Cardiac muscle cell (in vitro differentiated cells and primary cell): ENCODE results near the gene BRI3. TPM values are rescaled to one million over a fixed set of nuclear protein-coding genes. Genes with fewer than 3 reads are reported as not detected.
A peak's percentile ranks its signal among the peaks of the same experiment; 100 is the strongest.

Experiments used
- DNase-seq, 2 donors: peaks; one replicate each; pipeline versions ENCODE4 v3.0.0 to v3.0.0-alpha.2; 2010 to 2017; ENCODE audit warnings: low read depth in 1 of 2, low spot score in 1 of 2
- H3K27ac ChIP-seq: fragments of 200-600 bp; sonication (generic); 2 replicates; pipeline ENCODE4 v1.5.1; 2016
- H3K27me3 ChIP-seq: fragments of 200-600 bp; sonication (generic); 2 replicates; pipeline ENCODE4 v1.6.0; 2016; ENCODE audit warnings: control low read depth
- H3K36me3 ChIP-seq: fragments of 200-600 bp; sonication (generic); 2 replicates; pipeline ENCODE4 v1.5.1; 2016; ENCODE audit warnings: control low read depth
- H3K4me1 ChIP-seq: fragments of 200-600 bp; sonication (generic); 2 replicates; pipeline ENCODE4 v1.8.1; 2017; ENCODE audit warnings: low read depth, mild to moderate bottlenecking, mixed run types
- H3K4me3 ChIP-seq: fragments of 200-600 bp; sonication (generic); 2 replicates; pipeline ENCODE4 v1.5.1; 2016; ENCODE audit warnings: mild to moderate bottlenecking
- H3K9me3 ChIP-seq: fragments of 200-600 bp; sonication (generic); 2 replicates; pipeline ENCODE4 v1.5.1; 2017; ENCODE audit warnings: low read depth, mild to moderate bottlenecking, control low read depth
- polyA plus RNA-seq: library from polyadenylated mRNA; unstranded; fragments of >200 nt; fragmentation: Nextera tagmentation; extraction: Ambion mirVana; gene quantifications from 2 replicates; pipeline ENCODE4 v1.2.1, GENCODE V29; 2016
- total RNA-seq: library from RNA; depleted of rRNA; stranded (reverse); fragments of >200 nt; gene quantifications from 2 replicates; pipeline ENCODE4 v1.2.3, GENCODE V29; 2016
- TF ChIP-seq, protein P1 (sequence below): IDR thresholded peaks from 2 replicates; pipeline ENCODE4 v1.5.1; 2012; ENCODE audit warnings: low read depth, mild to moderate bottlenecking, low read length

The BRI3 gene
- total and polyA plus RNA-seq, 2 experiments from 2014 or later, result 23.0 to 50.8 TPM

DNA sequence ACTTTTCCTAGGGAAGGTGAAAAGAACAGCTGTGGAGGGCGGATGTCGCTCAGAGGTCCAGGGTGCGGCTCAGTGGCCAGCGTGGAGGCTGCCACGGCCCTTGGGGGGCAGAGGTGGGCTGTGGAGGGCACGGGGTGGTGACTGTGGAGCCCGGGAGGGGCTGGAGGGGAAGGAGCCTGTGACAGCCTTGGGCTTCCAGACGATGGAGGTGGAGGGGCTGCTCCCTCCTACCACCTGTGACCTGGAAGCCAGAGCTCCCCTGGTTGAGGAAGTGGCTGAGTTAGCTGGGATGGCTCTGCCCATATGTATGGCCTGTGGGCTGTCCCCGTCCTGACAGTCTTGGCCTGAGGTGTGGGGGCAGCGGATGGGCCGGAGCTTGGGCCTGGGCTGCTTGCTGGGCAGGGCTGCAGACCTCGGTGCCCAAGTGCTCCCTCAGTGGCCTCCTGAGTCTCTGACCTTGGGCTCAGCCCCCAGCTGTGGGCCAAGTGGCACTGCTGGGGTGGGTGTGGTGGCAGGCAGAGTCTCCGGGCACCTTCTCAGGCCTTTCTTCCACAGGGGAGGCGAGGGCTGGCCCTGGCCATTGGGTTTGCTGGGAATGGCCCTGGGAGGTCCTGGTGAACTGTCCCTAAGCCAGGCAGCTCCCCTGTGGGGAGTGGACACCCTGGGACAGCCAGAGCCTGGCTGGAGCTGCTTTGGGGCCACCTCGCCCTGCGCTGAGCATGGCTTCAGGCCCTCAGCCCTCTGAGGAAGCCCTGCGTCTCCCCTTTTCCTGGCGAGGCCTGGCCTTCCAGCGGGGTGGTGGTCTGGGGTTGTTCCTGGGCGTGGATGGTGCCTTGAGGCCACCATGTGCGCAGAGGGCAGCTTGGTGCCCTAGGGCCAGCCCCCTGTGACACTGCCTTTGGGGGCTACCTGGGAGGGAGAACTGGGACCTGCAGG lies 3.9 kb downstream of the BRI3 start:
- no peak overlapping the region for H3K4me3 ChIP-seq

DNA sequence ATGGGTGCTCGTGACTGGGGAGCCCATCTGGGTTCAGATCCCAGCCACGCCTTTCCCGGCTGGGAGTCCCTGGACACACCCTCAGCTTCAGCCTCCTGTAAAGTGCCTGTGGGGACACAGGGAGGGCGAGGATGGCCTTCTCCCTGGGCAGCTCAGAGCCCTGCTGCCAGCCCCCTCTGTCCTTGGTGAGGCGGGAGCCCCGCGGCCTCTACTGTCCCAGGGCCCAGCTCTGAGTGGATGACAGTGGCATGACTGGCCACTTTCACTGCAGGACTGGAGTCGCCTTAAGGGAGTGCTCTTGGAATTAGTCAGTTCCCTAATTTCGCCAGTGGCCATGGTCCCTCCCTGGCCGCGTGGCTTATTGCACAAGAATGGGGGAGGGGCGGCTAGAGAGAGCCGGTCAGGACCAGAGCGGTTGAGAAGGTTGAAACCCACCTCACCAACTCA lies 4.6 kb downstream of the BRI3 start:
- no peaks in the 10 kb centered on the region for H3K36me3 ChIP-seq
- H3K4me1 ChIP-seq, result peaks cover 39% of the 10 kb centered on the region
- H3K4me3 ChIP-seq, result no peak overlapping the region
- no peaks in the 10 kb centered on the region for H3K27me3 ChIP-seq
- H3K27ac ChIP-seq, result peak overlapping the region; percentile 75
- DNase-seq, result peak in 1 of 2 donors; percentile 46
- H3K9me3 ChIP-seq, result no peaks in the 10 kb centered on the region
- TF ChIP-seq, protein P1, sequence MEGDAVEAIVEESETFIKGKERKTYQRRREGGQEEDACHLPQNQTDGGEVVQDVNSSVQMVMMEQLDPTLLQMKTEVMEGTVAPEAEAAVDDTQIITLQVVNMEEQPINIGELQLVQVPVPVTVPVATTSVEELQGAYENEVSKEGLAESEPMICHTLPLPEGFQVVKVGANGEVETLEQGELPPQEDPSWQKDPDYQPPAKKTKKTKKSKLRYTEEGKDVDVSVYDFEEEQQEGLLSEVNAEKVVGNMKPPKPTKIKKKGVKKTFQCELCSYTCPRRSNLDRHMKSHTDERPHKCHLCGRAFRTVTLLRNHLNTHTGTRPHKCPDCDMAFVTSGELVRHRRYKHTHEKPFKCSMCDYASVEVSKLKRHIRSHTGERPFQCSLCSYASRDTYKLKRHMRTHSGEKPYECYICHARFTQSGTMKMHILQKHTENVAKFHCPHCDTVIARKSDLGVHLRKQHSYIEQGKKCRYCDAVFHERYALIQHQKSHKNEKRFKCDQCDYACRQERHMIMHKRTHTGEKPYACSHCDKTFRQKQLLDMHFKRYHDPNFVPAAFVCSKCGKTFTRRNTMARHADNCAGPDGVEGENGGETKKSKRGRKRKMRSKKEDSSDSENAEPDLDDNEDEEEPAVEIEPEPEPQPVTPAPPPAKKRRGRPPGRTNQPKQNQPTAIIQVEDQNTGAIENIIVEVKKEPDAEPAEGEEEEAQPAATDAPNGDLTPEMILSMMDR, result no peak

More for the DNA sequence above, 3.9 kb downstream of the BRI3 start:
- Histone ChIP-seq H3K4me1 (peaks cover 39% of the 10 kb centered on the region), H3K27ac (peak overlapping the region; percentile 75), H3K36me3 (no peaks in the 10 kb centered on the region), H3K27me3 (no peaks in the 10 kb centered on the region), H3K9me3 (no peaks in the 10 kb centered on the region)
- TF ChIP-seq, protein P1, result no peak
- DNase-seq, result no peak

DNA sequence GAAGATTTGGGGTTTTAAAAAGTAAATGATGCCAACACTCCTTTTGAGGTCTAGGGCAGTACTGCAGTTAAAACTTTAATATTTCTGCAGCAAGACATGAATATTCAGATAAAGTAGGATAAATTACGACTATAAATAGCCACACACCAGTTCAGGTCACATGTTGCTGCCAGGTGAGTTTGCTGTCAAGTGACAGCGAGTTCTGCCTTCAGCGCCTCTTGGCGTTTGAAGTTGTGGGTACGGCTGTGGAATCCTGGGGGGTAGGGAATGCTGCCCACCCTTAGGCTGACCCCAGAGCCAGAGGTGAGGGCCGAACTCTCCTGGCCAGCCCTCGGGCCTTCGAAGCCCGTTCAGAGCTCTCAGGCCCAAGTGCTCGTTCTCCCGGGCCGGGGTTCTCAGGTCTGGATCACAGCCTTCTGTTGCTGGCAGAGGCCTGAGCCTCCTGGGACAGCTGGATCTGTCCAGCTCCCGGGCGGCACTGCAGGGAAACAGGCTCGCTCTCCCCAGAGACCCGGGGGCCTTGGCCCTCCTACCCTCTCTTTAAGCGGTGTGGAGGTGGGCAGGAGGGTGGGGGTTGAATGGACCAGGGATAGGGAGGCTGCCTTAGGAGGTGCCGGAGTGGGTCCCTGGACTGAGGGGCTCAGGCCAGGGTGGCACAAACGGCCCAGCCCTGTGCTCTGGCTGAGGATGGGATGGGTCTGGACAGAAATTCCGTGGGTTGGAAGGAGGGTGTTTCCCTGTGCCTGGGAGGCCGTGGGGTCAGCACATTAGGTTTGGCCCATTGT lies 5.4 kb downstream of the BRI3 start:
- H3K4me1 ChIP-seq, result peaks cover 39% of the 10 kb centered on the region
- no peaks in the 10 kb centered on the region for H3K36me3 ChIP-seq
- no peaks in the 10 kb centered on the region for H3K27me3 ChIP-seq
- TF ChIP-seq, protein P1, result no peak
- peak in 1 of 2 donors; percentile 36 for DNase-seq
- peak overlapping the region; percentile 75 for H3K27ac ChIP-seq
- no peaks in the 10 kb centered on the region for H3K9me3 ChIP-seq
- H3K4me3 ChIP-seq, result no peak overlapping the region

DNA sequence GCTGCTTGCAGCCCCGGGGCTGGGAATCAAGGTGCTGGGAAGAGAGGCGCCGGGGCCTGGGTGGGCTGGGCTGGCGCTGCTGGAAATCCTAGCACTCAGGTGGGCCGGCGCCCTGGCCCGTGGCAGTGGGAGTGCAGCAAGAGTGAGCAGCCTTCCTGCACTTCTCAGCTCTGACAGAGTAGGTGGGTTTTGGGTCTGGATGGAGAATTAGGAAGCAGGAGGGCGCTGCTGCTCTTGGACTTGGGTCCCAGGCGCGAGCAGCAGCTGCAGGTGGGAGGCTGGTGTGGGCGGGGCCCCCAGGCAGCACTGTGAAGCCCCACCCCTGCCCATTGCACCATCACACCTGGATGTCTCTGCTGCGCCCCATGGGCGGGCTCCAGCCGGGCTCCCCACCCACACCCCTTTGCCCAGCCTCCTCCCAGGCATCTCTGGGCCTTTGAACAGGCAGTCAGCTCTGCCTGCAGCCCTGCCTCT lies 6.0 kb downstream of the BRI3 start:
- H3K27ac ChIP-seq, result peak overlapping the region; percentile 75
- peaks cover 40% of the 10 kb centered on the region for H3K4me1 ChIP-seq
- no peaks in the 10 kb centered on the region for H3K27me3 ChIP-seq
- H3K36me3 ChIP-seq, result no peaks in the 10 kb centered on the region
- TF ChIP-seq, protein P1, result no peak
- no peak for DNase-seq
- no peak overlapping the region for H3K4me3 ChIP-seq
- H3K9me3 ChIP-seq, result no peaks in the 10 kb centered on the region

DNA sequence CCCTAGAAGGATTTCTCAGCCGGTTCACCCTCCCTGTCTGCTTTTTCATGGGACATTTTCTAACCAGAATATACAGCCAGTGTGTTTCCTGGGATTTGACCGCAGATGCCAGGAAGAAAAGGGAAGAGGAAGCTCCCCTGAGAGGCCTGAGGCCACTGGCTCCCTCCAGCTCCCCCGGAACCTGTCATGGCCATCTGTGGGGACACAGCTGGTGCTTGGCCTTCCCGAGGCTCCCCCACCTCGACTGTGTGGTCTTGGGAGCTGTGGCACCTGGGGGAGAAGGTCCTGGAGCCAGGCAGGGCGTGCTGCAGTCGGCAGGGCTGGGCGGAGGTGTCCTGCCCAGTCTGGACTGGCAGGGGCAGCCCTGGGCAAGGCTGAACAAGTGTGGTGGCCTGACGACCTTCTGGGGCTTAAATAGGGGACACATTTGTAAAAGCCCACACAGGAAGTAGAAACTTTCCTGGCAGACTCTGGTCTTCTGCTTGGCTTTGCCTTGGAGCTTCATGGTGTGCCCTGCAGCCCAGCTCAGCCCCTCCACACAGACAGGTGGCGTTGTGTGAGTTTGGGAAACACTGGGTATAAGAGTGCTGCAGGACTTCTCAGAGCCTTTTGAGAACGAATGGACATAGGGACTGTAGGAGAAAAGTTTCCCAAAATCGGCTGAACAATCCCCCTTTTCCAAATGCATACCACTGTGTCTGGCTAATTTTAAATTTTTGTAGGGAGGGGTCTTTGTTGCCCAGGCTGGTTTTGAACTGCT lies 6.8 kb downstream of the BRI3 start:
- TF ChIP-seq, protein P1, result no peak
- H3K4me3 ChIP-seq, result no peak overlapping the region
- DNase-seq, result no peak
- peaks cover 47% of the 10 kb centered on the region for H3K4me1 ChIP-seq
- H3K27ac ChIP-seq, result peak overlapping the region; percentile 75
- no peaks in the 10 kb centered on the region for H3K27me3 ChIP-seq
- H3K9me3 ChIP-seq, result no peaks in the 10 kb centered on the region
- H3K36me3 ChIP-seq, result no peaks in the 10 kb centered on the region
